Stimulated activated CD8-positive, alpha-beta memory T cell treated with anti-CD3 and anti-CD28 coated beads, Interleukin-7, amount 100 ng/mL, for 4 hours (primary cell): ENCODE results near the gene TMTC1.

Experiments used
- DNase-seq, 2 donors: peaks; one replicate each; pipeline ENCODE4 v3.0.0-alpha.2; 2020; ENCODE audit warnings: low read depth in 2 of 2

TMTC1 gene

DNA sequence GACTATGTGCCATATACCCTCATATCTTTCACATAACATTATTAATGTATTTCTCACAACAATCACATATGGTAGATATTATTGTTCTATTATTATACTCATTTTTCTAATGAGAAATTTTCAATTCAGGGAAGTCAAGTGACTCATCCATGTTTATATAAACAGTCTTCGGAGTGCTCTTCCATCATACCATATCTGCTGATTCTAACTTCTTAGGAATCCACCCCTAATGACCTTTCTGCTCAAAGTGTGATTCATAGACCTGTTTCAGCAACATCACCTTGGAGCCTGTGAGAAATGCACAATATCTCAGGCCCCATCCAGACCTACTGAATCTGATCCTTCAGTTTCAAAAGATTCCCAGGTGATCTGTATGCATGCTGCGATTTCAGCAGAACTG is 246.4 kb downstream of the TMTC1 start:
- DNase-seq, result no peak

DNA sequence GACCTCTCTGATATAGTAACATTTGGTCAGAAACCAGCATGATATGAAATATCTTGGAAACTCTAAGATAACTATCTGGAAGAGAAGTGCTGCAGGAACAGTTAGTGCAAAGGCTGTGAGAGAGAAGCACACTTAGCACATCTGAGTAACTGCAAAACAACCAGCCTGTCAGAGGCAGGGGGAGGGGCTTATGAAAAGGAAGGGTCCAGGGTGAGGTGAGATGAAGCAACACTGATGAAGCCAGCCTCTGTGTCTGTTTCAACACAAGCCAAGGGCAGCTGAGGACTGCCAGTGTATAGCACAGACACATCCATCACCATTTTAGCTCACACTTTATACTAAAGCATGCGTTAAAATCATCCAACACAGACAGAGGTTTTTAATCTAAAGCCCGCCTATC is 248.8 kb downstream of the TMTC1 start:
- DNase-seq, result no peak

- no peak for DNase-seq
Measured at GRCh38 chr12:29533815-29534489, 249.8 kb downstream of the TMTC1 start.

GRCh38 chr12:29531471-29531870 is 252.3 kb downstream of the TMTC1 start:
- DNase-seq, result no peak

GRCh38 chr12:29530436-29530835 is 253.3 kb downstream of the TMTC1 start:
- DNase-seq, result no peak

- DNase-seq, result no peak
Measured at GRCh38 chr12:29528161-29528560, 255.6 kb downstream of the TMTC1 start.

- DNase-seq, result no peak
Measured at GRCh38 chr12:29521951-29522350, 261.8 kb downstream of the TMTC1 start.

- DNase-seq, result no peak
Measured at GRCh38 chr12:29519585-29520182, 264.1 kb downstream of the TMTC1 start.

GRCh38 chr12:29518407-29518806 is 265.3 kb downstream of the TMTC1 start:
- no peak for DNase-seq

DNA sequence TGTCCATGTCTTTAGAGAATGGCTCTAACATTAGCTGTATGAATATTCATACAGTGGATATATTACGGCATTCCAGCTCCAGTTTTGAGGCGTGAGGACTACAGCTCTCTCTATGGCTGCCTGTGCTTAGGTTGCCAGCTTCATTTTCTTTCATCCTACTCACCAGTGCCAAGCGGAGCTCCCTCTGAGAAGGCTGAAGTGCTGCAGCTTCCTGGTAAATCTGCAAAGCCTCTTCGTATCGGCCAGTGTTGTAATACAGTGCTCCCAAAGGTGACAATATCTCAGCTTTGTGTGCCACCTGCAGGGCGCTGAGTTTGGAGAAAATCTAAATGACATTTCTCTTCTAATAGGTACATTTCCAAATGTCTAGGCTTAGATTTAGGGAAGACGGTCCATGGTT is 266.5 kb downstream of the TMTC1 start:
- no peak for DNase-seq

- DNase-seq, result no peak
Measured at GRCh38 chr12:29516431-29516875, 267.3 kb downstream of the TMTC1 start.

- no peak for DNase-seq
Measured at GRCh38 chr12:29510591-29511185, 273.1 kb downstream of the TMTC1 start.

DNA sequence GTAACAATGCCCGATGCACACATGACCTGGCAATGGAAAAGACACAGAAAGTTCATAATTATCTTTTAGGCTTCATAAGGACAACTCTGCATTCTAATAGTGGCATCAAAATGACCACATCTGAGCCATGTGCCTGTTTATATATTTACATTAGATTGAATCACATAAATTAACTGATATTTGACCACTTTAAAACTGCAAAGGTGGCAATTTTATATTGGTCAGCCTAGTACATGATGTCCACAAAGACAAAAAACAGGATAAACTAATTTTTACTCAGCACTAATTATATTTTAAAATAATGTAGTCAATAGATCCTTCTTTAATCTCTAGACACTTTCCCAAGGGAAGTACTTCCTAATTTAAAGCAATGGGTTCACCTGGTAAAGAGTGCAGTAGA is 274.2 kb downstream of the TMTC1 start:
- DNase-seq, result no peak

- DNase-seq, result no peak
Measured at GRCh38 chr12:29508949-29509348, 274.8 kb downstream of the TMTC1 start.

DNA sequence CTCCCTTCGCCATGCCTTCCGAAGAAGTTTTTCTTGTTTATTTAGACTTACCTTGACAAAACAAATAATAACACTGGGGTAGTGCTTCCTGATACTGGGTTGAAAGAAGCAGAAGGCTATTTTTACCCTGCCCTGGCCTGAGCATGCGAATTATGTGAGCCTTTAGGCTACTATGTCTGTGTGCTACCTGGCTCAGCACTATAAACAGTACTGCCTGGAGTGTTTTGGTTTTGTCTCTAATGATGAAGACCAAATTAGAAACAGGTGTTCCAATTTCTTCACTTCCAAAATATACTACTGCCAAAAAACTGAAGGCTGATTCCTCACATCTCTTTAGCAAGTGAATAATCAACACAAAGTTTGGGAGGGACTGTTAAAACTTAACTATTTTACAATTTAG is 278.6 kb downstream of the TMTC1 start:
- no peak for DNase-seq

DNA sequence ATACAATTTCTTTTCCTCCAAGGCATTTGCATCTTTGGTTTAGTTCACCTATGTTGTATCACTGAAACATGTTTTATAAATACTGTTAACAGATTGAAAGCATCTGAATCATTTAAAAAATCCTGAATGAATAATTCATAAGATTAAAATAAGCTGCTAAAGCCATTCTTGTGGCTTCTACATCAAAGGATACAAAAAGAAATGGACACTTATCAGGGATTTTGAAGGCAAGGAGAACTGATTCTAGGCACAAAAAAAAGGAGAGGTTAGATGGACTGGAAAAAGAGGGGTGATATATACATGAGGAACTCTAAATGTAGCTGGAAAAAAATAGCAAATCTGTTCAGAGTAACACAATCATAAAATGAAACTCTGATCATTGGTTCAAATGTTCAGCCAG is 280.5 kb downstream of the TMTC1 start:
- DNase-seq, result no peak

GRCh38 chr12:29499235-29499634 is 284.5 kb downstream of the TMTC1 start:
- DNase-seq, result no peak

GRCh38 chr12:29497588-29497987 is 286.2 kb downstream of the TMTC1 start, which contains the start of gene OVCH1:
Gene OVCH1 (minus strand): TSS chr12:29497686. CDS start chr12:29497686, 0 bp downstream.
- no peak for DNase-seq

GRCh38 chr12:29492891-29493290 is 290.9 kb downstream of the TMTC1 start:
- no peak for DNase-seq

DNA sequence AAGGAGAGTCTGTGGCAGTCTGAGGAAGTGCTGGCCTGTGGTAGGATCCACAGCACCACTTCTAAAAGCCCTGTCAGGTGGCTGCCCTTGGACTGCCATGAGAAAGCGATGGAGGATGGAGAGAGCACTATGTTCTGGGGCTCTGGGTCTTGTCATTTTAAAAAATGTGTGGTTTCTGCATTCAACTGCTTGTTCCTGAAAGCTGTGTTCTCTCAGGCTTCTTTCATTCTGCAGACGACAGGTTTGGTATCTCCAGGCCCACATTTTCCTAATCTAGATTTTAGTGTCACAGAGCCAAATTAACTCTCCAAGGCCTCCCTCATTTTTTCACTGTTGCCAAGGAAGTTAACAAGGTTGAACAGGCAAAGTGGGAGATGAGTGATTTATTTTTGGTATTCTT is 296.8 kb downstream of the TMTC1 start:
- DNase-seq, result no peak

- no peak for DNase-seq
Measured at GRCh38 chr12:29463198-29463597, 320.5 kb downstream of the TMTC1 start.

GRCh38 chr12:29460082-29460481 is 323.7 kb downstream of the TMTC1 start:
- no peak for DNase-seq

DNA sequence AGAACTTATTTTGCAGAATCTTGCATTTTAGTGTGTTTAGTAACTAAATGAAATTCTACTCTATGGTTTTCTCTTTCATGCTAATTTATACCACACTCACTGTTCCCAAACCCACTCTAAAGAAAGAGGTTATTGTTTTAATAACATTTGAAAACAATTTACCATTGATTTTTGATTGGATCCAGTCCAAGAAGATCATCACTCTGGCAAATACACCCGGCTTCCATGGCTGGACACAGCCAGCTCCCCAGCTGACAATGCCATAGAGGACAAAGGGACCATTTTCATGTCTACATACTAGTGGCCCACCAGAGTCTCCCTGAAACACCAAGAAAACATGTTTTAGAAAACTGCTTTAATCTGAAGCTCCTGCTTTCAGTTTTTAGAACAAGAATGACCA is 328.7 kb downstream of the TMTC1 start:
- no peak for DNase-seq
